HG03432 (cell line): ENCODE data around the gene SH3BP1.
"Not testable (repeated sequence)": the region's sequence is repeated elsewhere in the genome, so short reads cannot be mapped to it uniquely, and the experiment has no call there.

Source experiments
- ATAC-seq: cut with Tn5 transposase; IDR thresholded peaks from one replicate; pipeline ENCODE4 v1.9.1; 2021; ENCODE audit warnings: mild to moderate bottlenecking, moderate library complexity; ENCODE audit not compliant: unreplicated experiment

The SH3BP1 gene

GRCh38 chr22:37675930-37676735 lies 36.7 kb downstream of the SH3BP1 start:
- ATAC-seq: no peak

- ATAC-seq: peak; percentile 51
Observed at GRCh38 chr22:37676736-37677492, 37.4 kb downstream of the SH3BP1 start.

- ATAC-seq: peak; percentile 2
Observed at GRCh38 chr22:37677493-37677974, 38.1 kb downstream of the SH3BP1 start.

GRCh38 chr22:37678372-37678771 lies 38.9 kb downstream of the SH3BP1 start:
- no peak for ATAC-seq

GRCh38 chr22:37679670-37680069 lies 40.2 kb downstream of the SH3BP1 start:
- ATAC-seq: no peak

GRCh38 chr22:37680191-37680851 lies 40.9 kb downstream of the SH3BP1 start:
- ATAC-seq: no peak

GRCh38 chr22:37681001-37681424 lies 41.5 kb downstream of the SH3BP1 start:
- ATAC-seq: no peak

GRCh38 chr22:37681556-37682049 lies 42.1 kb downstream of the SH3BP1 start:
- no peak for ATAC-seq

GRCh38 chr22:37684803-37685615 lies 45.5 kb downstream of the SH3BP1 start:
- no peak for ATAC-seq

GRCh38 chr22:37686002-37686982 lies 46.8 kb downstream of the SH3BP1 start, which contains the start of gene NOL12:
Gene NOL12 (plus strand): TSS chr22:37686343. CDS start chr22:37686393, 50 bp downstream.
- ATAC-seq: peak; percentile 76

GRCh38 chr22:37690407-37690806 lies 50.9 kb downstream of the SH3BP1 start:
- ATAC-seq: no peak

- no peak for ATAC-seq
Observed at GRCh38 chr22:37690901-37691504, 51.5 kb downstream of the SH3BP1 start.

GRCh38 chr22:37692627-37693285 lies 53.3 kb downstream of the SH3BP1 start:
- no peak for ATAC-seq

GRCh38 chr22:37694131-37694530 lies 54.7 kb downstream of the SH3BP1 start:
- not testable (repeated sequence) for ATAC-seq

GRCh38 chr22:37696260-37696656 lies 56.8 kb downstream of the SH3BP1 start:
- ATAC-seq: not testable (repeated sequence)

- peak; percentile 94 for ATAC-seq
Observed at GRCh38 chr22:37696657-37697537, 57.4 kb downstream of the SH3BP1 start, which contains the start of gene TRIOBP. Gene TRIOBP (plus strand): TSS chr22:37697048. CDS start chr22:37701366, 4,318 bp downstream.

GRCh38 chr22:37697538-37697835 lies 58.0 kb downstream of the SH3BP1 start:
- ATAC-seq: no peak
